ENCODE measurements around the gene ZFP14.

DNA sequence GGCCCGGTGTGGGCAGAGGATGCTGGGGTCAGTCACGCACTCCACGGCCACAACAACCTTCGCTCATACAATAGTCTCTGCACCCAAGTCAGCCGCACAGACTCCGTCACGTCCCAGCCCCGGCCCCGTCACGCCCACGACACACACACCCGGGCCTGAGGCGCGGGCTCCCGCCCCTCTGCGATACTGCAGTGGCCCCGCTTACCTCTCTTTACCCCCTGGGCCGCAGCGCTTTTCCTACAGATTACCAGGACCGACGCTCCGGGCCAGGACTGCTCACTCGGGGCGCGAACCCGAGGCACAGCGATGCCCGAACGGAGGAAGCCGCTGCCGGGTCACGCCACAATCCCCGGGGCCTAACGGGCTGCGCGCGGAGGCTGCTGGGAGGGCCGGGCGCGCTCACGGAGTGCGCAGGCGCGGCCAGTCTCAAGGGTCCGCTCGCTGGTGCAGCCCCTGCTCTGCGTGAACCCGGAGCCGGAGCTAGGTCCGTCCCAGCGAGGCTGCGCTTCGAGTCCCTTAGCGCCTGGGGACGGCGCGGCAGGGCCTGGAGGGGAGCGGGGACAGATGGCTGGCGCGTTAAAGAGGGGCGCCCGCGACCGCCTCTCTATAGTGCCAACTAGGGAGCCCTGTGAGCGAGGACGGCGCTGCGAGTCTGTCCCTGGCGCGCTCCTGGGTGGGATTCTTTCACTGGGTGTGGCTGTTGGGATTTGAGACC, 39.4 kb upstream of the ZFP14 start, which contains the start of gene ZFP82:
- TF ChIP-seq CTCF (IDR thresholded peaks at IDR 0.05; ENCODE audit: poor library complexity): no peak
- no peak for TF ChIP-seq EZH2 (IDR thresholded peaks at IDR 0.05; ENCODE audit: borderline replicate concordance)
- TF ChIP-seq EZH2phosphoT487 (IDR thresholded peaks at IDR 0.05; ENCODE audit: low read depth, severe bottlenecking, unreplicated experiment): no peak
